Measurements from ENCODE around the gene PODNL1.

Gene PODNL1

GRCh38 chr19:13890136-13890535 lies 48.1 kb downstream of the PODNL1 start:
- no peak for DNase-seq (ENCODE audit: low spot score)

- DNase-seq (ENCODE audit: low spot score), result no peak
Observed at GRCh38 chr19:13888281-13888680, 49.9 kb downstream of the PODNL1 start.

- no peak for DNase-seq (ENCODE audit: low spot score)
Observed at GRCh38 chr19:13887517-13887916, 50.7 kb downstream of the PODNL1 start.

- DNase-seq (ENCODE audit: low spot score), result no peak
Observed at GRCh38 chr19:13887018-13887436, 51.2 kb downstream of the PODNL1 start.

GRCh38 chr19:13885826-13886365 lies 52.3 kb downstream of the PODNL1 start:
- DNase-seq (ENCODE audit: low spot score), result no peak

GRCh38 chr19:13884726-13885591 lies 53.3 kb downstream of the PODNL1 start:
- DNase-seq (ENCODE audit: low spot score), result no peak

- DNase-seq (ENCODE audit: low spot score), result no peak
Observed at GRCh38 chr19:13883516-13884064, 54.6 kb downstream of the PODNL1 start.

GRCh38 chr19:13882836-13883235 lies 55.4 kb downstream of the PODNL1 start:
- DNase-seq (ENCODE audit: low spot score), result no peak

- no peak for DNase-seq (ENCODE audit: low spot score)
Observed at GRCh38 chr19:13882419-13882795, 55.8 kb downstream of the PODNL1 start.

GRCh38 chr19:13881692-13882418 lies 56.4 kb downstream of the PODNL1 start:
- DNase-seq (ENCODE audit: low spot score), result no peak

GRCh38 chr19:13881251-13881691 lies 56.9 kb downstream of the PODNL1 start:
- no peak for DNase-seq (ENCODE audit: low spot score)
